GM19351 (cell line): Measurements from ENCODE around the gene RNF138.
"Not testable (repeated sequence)": the region's sequence is repeated elsewhere in the genome, so short reads cannot be mapped to it uniquely, and the experiment has no call there.

Experiments used
- ATAC-seq: cut with Tn5 transposase; IDR thresholded peaks from one replicate; pipeline ENCODE4 v1.9.1; 2021; ENCODE audit warnings: mild to moderate bottlenecking, moderate library complexity; ENCODE audit not compliant: unreplicated experiment

Gene RNF138

DNA sequence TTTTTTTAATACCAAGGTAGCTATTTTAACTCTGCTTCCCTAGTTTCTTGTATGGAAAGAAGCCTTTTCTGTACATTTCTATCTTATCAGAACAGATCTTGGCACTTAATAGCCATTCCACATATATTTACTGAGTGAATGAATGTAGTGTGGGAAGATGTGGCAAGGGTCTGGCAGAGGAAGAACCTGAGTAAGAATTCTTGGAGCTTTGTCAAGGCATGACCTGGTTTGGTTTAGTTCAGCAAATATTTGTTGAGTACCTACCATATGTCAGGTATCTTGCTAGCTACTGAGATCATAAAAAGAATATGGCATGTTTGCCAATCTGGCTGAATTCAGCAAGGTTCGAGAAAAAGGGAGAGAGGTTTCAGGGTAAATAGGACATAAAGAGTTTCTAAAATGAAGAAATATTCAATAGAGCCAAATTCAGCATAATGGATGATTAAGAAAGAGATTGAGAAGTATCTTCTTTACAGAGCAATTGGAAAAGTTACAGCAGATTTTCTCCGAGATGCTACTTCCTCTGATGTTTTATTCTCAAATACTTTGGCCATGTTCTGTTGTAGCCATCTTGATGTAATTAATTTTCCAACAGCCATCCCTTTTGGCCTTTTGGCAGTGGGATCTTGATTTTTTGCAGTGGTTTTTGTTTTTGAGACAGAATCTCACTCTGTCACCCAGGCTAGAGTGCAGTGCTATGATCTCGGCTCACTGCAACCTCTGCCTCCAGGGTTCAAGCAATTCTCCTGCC is 76.5 kb downstream of the RNF138 start:
- ATAC-seq, result no peak

DNA sequence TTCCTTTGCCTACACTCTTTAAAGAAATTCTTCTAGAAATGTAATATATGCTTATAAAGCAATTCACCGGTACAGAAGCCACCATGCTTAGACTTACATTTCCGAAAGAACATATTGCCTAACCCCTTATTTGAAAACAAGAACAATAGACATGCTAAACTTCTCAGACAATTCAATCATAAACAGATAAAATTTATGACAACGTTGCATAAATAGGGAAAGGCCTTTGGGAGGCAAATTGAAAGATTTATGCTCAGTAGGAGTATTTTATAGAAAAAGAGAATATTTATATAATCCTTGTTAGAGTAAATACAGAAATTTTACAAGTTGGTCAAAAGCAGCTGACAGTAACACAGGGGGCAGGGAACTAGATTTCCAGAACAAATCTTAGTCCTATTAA is 82.0 kb downstream of the RNF138 start:
- no peak for ATAC-seq

DNA sequence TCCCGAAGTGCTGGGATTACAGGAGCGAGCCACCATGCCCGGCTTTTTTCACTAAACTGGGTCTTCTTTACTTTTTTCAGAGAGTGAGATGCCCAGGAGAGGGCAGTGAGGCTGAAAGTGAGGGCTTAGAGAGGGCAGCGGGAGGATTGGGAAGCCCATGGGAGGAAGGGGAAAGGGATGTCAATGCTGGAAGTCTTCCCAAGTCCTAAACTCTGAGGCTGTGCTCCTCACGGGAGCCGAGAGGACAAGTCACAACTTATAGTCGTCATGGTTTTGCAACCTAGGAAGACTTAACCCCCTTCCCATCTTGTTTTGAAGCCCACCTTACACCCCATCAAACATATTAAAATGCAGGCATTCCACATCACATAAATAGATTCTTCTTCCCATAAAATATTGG is 83.0 kb downstream of the RNF138 start:
- no peak for ATAC-seq

DNA sequence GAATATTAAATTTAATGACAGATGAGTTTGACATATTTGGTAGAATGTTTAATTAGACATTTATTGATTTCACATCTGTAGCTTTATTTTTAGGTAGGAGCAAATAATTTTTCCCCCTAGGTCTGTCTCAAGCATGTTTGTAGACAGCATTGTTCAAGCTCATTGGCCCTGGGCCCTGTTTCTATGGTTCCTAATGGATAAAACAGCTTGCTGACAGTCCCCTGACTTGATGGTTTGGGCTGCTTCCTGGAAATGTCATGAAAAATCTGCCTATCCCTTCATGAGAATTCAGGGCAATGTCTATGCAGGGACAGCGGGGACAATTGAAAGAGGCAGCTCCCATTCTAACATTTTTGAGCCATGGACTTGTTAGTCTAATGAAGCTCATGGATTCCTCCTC is 83.6 kb downstream of the RNF138 start:
- no peak for ATAC-seq

GRCh38 chr18:32176745-32177144 is 85.1 kb downstream of the RNF138 start:
- not testable (repeated sequence) for ATAC-seq

- ATAC-seq, result no peak
Measured at GRCh38 chr18:32177530-32177929, 85.9 kb downstream of the RNF138 start.
